ENCODE results near the gene GRID2. TPM values are rescaled to one million over a fixed set of nuclear protein-coding genes. Genes with fewer than 3 reads are reported as not detected.

Gene GRID2
- polyA plus RNA-seq, 3 donors: not detected

- WGBS, 3 donors: 39 to 86% (median 78%) methylated on average over 3 of the region's 3 CpGs
- no peak overlapping the region for H3K27ac ChIP-seq (ENCODE audit: low read depth, low read length)
Measured at GRCh38 chr4:92483341-92483740, 179.6 kb downstream of the GRID2 start.

GRCh38 chr4:92488496-92488895, 184.7 kb downstream of the GRID2 start:
- 53 to 64% (median 58%) methylated on average over 1 of the region's 1 CpG for WGBS, 3 donors
- no peak overlapping the region for H3K27ac ChIP-seq (ENCODE audit: low read depth, low read length)

GRCh38 chr4:92497141-92497540, 193.4 kb downstream of the GRID2 start:
- no peak overlapping the region for H3K27ac ChIP-seq (ENCODE audit: low read depth, low read length)
- WGBS, 3 donors: 58 to 78% (median 72%) methylated on average over 1 of the region's 1 CpG

GRCh38 chr4:92501456-92501855, 197.7 kb downstream of the GRID2 start:
- no peak overlapping the region for H3K27ac ChIP-seq (ENCODE audit: low read depth, low read length)
- 79 to 85% (median 82%) methylated on average over 2 of the region's 2 CpGs for WGBS, 3 donors

- no peak overlapping the region for H3K27ac ChIP-seq (ENCODE audit: low read depth, low read length)
Measured at GRCh38 chr4:92506933-92507332, 203.2 kb downstream of the GRID2 start.

- WGBS, 3 donors: 89 to 93% (median 90%) methylated on average over 1 of the region's 1 CpG
Measured at GRCh38 chr4:92514627-92515026, 210.9 kb downstream of the GRID2 start.

GRCh38 chr4:92516450-92516849, 212.7 kb downstream of the GRID2 start:
- 82 to 83% (median 82%) methylated on average over 6 of the region's 6 CpGs for WGBS, 3 donors

More at GRCh38 chr4:92514627-92515026, 210.9 kb downstream of the GRID2 start:
- H3K27ac ChIP-seq (ENCODE audit: low read depth, low read length): no peak overlapping the region

GRCh38 chr4:92519727-92520126, 216.0 kb downstream of the GRID2 start:
- no peak overlapping the region for H3K27ac ChIP-seq (ENCODE audit: low read depth, low read length)
- 87 to 94% (median 92%) methylated on average over 3 of the region's 3 CpGs for WGBS, 3 donors

More at GRCh38 chr4:92516450-92516849, 212.7 kb downstream of the GRID2 start:
- no peak overlapping the region for H3K27ac ChIP-seq (ENCODE audit: low read depth, low read length)

DNA sequence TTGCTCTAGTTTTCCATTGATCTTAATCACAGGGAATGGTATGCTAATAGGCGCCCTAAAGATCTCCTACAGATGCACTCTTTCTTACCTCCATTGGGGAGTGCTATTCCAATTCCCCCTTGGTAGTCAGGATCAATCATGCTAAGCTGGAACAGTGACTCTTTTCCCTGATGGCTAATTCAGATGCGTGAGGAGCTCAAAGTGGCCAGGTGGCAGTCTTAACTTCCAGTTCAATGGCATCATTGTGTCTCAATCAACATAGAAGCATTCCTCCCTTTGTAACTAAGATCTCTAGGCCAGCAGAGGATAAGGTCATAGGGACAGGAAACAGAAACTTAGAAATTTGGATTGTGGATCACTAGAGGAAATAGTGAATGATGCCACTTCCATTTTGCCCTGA, 216.8 kb downstream of the GRID2 start:
- H3K27ac ChIP-seq (ENCODE audit: low read depth, low read length): no peak overlapping the region
- 68 to 85% (median 81%) methylated on average over 2 of the region's 2 CpGs for WGBS, 3 donors

- WGBS, 3 donors: 68 to 83% (median 74%) methylated on average over 2 of the region's 2 CpGs
- no peak overlapping the region for H3K27ac ChIP-seq (ENCODE audit: low read depth, low read length)
Measured at GRCh38 chr4:92521941-92522340, 218.2 kb downstream of the GRID2 start.

- 35 to 57% (median 46%) methylated on average over 3 of the region's 3 CpGs for WGBS, 3 donors
- H3K27ac ChIP-seq (ENCODE audit: low read depth, low read length): no peak overlapping the region
Measured at GRCh38 chr4:92522356-92522755, 218.6 kb downstream of the GRID2 start.

DNA sequence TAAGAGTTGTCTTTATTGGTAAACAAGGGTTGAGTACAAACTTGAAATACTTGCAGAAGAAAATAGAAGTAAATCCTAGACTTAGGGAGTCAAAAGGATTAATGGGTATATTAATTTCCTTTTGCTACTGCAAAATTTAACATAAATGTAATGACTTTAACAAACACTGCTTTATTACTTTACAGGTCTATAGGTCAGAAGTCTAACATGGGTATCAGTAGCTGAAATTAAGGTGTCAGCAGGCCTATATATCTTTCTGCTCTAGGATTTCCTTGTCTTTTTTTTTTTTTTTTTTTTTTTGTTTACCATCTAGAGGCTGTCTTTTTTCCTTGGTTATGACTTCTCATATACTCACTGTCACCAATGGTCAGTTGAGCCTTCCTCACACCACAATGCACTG, 220.4 kb downstream of the GRID2 start:
- no peak overlapping the region for H3K27ac ChIP-seq (ENCODE audit: low read depth, low read length)

GRCh38 chr4:92528541-92528940, 224.8 kb downstream of the GRID2 start:
- WGBS, 3 donors: 33 to 61% (median 40%) methylated on average over 4 of the region's 4 CpGs
- no peak overlapping the region for H3K27ac ChIP-seq (ENCODE audit: low read depth, low read length)

GRCh38 chr4:92529510-92529909, 225.7 kb downstream of the GRID2 start:
- H3K27ac ChIP-seq (ENCODE audit: low read depth, low read length): no peak overlapping the region
- WGBS, 3 donors: 79 to 86% (median 82%) methylated on average over 2 of the region's 2 CpGs

GRCh38 chr4:92535599-92535998, 231.8 kb downstream of the GRID2 start:
- H3K27ac ChIP-seq (ENCODE audit: low read depth, low read length): no peak overlapping the region
- 83 to 91% (median 89%) methylated on average over 12 of the region's 12 CpGs for WGBS, 3 donors

GRCh38 chr4:92551616-92552015, 247.8 kb downstream of the GRID2 start:
- H3K27ac ChIP-seq (ENCODE audit: low read depth, low read length): no peak overlapping the region
- WGBS, 3 donors: 55 to 75% (median 64%) methylated on average over 1 of the region's 1 CpG

- 78 to 89% (median 85%) methylated on average over 3 of the region's 3 CpGs for WGBS, 3 donors
- no peak overlapping the region for H3K27ac ChIP-seq (ENCODE audit: low read depth, low read length)
Measured at GRCh38 chr4:92566269-92566668, 262.5 kb downstream of the GRID2 start.

DNA sequence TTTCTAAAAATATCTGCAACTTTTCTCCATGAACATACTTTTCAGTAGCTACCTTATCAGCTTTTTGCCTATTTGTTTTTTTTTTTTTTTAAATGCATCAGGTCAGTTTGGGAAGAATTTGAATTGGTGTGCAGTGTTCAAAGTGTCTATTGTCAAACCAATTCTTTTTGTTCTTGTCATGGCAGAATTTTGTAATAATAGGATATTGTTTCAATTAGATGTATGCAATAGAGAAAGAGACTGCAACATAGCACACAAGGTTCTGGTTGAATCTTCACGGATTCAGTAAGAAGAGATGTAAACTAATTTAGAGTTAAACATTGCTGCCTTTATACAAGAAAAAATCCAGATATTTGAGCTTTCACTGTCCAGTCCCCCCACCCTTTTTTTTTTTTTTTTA, 277.1 kb downstream of the GRID2 start:
- WGBS, 3 donors: 81 to 87% (median 84%) methylated on average over 1 of the region's 1 CpG
- no peak overlapping the region for H3K27ac ChIP-seq (ENCODE audit: low read depth, low read length)

GRCh38 chr4:92599044-92599443, 295.3 kb downstream of the GRID2 start:
- no peak overlapping the region for H3K27ac ChIP-seq (ENCODE audit: low read depth, low read length)
- WGBS, 3 donors: 74 to 90% (median 78%) methylated on average over 2 of the region's 2 CpGs

DNA sequence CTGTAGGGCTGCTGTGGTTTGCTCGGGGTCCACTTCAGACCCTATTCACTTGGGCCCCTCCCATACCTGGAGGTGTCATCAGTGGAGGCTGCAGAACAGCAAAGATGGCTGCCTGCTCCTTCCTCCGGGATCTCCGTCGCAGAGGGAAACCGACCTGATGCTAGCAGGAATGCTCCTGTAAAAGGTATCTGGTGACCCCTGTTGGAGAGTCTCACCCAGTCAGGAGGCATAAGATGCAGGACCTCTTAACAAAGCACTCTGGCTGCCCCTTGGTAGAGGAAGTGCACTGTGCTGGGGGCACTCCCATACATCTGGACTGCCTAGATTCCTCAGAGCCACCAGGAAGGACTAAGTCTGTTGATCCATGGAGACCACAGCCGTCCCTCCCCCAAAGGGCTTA, 296.9 kb downstream of the GRID2 start:
- no peak overlapping the region for H3K27ac ChIP-seq (ENCODE audit: low read depth, low read length)
- 84 to 87% (median 86%) methylated on average over 6 of the region's 6 CpGs for WGBS, 3 donors

DNA sequence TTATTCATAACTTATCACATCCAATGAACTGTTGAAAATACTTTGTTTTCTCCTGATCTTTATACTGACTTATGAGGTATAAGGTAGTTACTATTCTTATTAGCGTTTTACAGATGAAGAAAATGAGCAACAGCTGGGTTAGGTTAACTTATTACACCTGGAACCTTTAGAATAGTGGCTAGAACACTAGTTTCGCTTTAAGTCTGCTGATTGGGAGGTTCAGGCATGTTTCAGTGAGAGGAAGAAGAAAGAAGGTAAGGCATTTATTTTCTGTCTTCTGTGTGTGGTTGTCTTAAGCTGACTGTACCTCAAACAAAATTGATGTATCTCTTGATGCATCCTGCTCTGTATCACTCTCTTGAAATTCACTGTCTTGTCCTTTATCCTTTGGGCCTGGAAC, 302.5 kb downstream of the GRID2 start:
- WGBS, 3 donors: 82 to 86% (median 83%) methylated on average over 2 of the region's 2 CpGs
- H3K27ac ChIP-seq (ENCODE audit: low read depth, low read length): no peak overlapping the region

Measured in adipose tissue (tissue), 3 donors.